Neural crest cell (in vitro differentiated cells): ENCODE data around the gene ARHGEF10L. TPM values are rescaled to one million over a fixed set of nuclear protein-coding genes. Genes with fewer than 3 reads are reported as not detected.
A peak's percentile ranks its signal among the peaks of the same experiment; 100 is the strongest.

Experiments used
- DNase-seq: peaks from one replicate; pipeline ENCODE4 v3.0.0; 2021; ENCODE audit warnings: low read depth, mixed read lengths, low spot score
- H3K27ac Mint-ChIP-seq: one replicate; pipeline ENCODE4 v1.8.0; 2021; ENCODE audit warnings: mild to moderate bottlenecking, mixed read lengths; ENCODE audit not compliant: unreplicated experiment
- H3K27me3 Mint-ChIP-seq: 2 replicates; pipeline ENCODE4 v1.8.0; 2021; ENCODE audit warnings: low read depth, mild to moderate bottlenecking, mixed read lengths
- H3K36me3 Mint-ChIP-seq: 2 replicates; pipeline ENCODE4 v1.8.0; 2021; ENCODE audit warnings: low read depth, mild to moderate bottlenecking, mixed read lengths
- H3K4me1 Mint-ChIP-seq: 2 replicates; pipeline ENCODE4 v1.8.0; 2021; ENCODE audit warnings: mixed read lengths
- H3K4me3 Mint-ChIP-seq: one replicate; pipeline ENCODE4 v1.8.0; 2021; ENCODE audit warnings: mild to moderate bottlenecking, mixed read lengths
- H3K9me3 Mint-ChIP-seq: 2 replicates; pipeline ENCODE4 v1.8.0; 2021; ENCODE audit warnings: mixed read lengths
- CTCF ChIP-seq: fragments of 200-600 bp; sonication (generic); conservative IDR thresholded peaks from 2 replicates; pipeline ENCODE4 v1.5.0; 2021; ENCODE audit warnings: antibody characterized with exemption, mild to moderate bottlenecking
- total RNA-seq: library from RNA; stranded (reverse); gene quantifications from 2 replicates; pipeline ENCODE4 v1.2.1, GENCODE V29; 2021

Gene ARHGEF10L
- total RNA-seq, 1 donor from 2014 or later, result 22.2 TPM

GRCh38 chr1:17630048-17630830 is 90.7 kb downstream of the ARHGEF10L start:
- Mint-ChIP-seq H3K4me1 (no peaks in the 10 kb centered on the region), H3K9me3 (no peaks in the 10 kb centered on the region), H3K4me3 (no peak overlapping the region), H3K27me3 (no peaks in the 10 kb centered on the region), H3K27ac (peak overlapping the region; percentile 85), H3K36me3 (no peaks in the 10 kb centered on the region)
- DNase-seq, result no peak
- no peak for TF ChIP-seq CTCF

GRCh38 chr1:17630986-17631385 is 91.5 kb downstream of the ARHGEF10L start:
- H3K4me3 Mint-ChIP-seq, result no peak overlapping the region
- no peaks in the 10 kb centered on the region for H3K9me3 Mint-ChIP-seq
- no peaks in the 10 kb centered on the region for H3K27me3 Mint-ChIP-seq
- H3K4me1 Mint-ChIP-seq, result no peaks in the 10 kb centered on the region
- no peaks in the 10 kb centered on the region for H3K36me3 Mint-ChIP-seq
- no peak for TF ChIP-seq CTCF
- no peak for DNase-seq
- peak overlapping the region; percentile 85 for H3K27ac Mint-ChIP-seq

GRCh38 chr1:17631410-17631809 is 91.9 kb downstream of the ARHGEF10L start:
- no peaks in the 10 kb centered on the region for H3K27me3 Mint-ChIP-seq
- no peaks in the 10 kb centered on the region for H3K9me3 Mint-ChIP-seq
- no peak overlapping the region for H3K4me3 Mint-ChIP-seq
- DNase-seq, result no peak
- no peak overlapping the region for H3K27ac Mint-ChIP-seq
- no peaks in the 10 kb centered on the region for H3K36me3 Mint-ChIP-seq
- H3K4me1 Mint-ChIP-seq, result no peaks in the 10 kb centered on the region
- no peak for TF ChIP-seq CTCF

GRCh38 chr1:17632106-17632505 is 92.6 kb downstream of the ARHGEF10L start:
- no peaks in the 10 kb centered on the region for H3K36me3 Mint-ChIP-seq
- no peak for DNase-seq
- no peak overlapping the region for H3K27ac Mint-ChIP-seq
- H3K27me3 Mint-ChIP-seq, result no peaks in the 10 kb centered on the region
- H3K4me3 Mint-ChIP-seq, result no peak overlapping the region
- TF ChIP-seq CTCF, result no peak
- no peaks in the 10 kb centered on the region for H3K4me1 Mint-ChIP-seq
- no peaks in the 10 kb centered on the region for H3K9me3 Mint-ChIP-seq

- Mint-ChIP-seq H3K27me3 (no peaks in the 10 kb centered on the region), H3K9me3 (no peaks in the 10 kb centered on the region), H3K4me3 (no peak overlapping the region), H3K4me1 (no peaks in the 10 kb centered on the region), H3K27ac (peak overlapping the region; percentile 43), H3K36me3 (no peaks in the 10 kb centered on the region)
- DNase-seq, result no peak
- no peak for TF ChIP-seq CTCF
Observed at GRCh38 chr1:17632541-17633184, 93.2 kb downstream of the ARHGEF10L start.
